ENCODE results near the gene TBC1D22A.

DNA sequence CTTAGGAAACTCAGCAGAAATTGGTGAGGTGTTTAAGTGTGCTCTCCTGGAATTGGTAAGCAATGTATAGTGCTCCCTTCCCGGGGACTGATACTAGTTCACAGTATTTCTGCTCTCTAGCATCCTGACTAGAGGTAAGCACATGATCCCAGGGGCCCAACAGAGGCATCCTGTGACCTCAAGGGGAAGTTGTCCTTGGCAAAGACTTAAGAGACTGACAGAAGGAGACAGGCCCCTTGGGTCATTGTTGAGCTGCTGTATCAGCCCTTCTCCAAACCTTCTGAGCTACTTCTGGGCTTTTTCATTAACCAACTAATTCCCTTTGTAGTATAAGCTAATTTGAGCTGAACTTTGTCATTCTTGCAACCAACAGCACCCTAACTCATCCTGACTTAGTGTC is 4.3 kb upstream of the TBC1D22A start:
- TF ChIP-seq, protein P1, sequence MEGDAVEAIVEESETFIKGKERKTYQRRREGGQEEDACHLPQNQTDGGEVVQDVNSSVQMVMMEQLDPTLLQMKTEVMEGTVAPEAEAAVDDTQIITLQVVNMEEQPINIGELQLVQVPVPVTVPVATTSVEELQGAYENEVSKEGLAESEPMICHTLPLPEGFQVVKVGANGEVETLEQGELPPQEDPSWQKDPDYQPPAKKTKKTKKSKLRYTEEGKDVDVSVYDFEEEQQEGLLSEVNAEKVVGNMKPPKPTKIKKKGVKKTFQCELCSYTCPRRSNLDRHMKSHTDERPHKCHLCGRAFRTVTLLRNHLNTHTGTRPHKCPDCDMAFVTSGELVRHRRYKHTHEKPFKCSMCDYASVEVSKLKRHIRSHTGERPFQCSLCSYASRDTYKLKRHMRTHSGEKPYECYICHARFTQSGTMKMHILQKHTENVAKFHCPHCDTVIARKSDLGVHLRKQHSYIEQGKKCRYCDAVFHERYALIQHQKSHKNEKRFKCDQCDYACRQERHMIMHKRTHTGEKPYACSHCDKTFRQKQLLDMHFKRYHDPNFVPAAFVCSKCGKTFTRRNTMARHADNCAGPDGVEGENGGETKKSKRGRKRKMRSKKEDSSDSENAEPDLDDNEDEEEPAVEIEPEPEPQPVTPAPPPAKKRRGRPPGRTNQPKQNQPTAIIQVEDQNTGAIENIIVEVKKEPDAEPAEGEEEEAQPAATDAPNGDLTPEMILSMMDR (IDR thresholded peaks at IDR 0.05; ENCODE audit: insufficient read depth, low read depth, low read length) = no peak
- no peak for TF ChIP-seq EZH2 (IDR thresholded peaks at IDR 0.05; ENCODE audit: insufficient read depth, low read length)

Data from astrocyte (in vitro differentiated cells and primary cell).